T-helper 2 cell treated with Interferon-gamma antibody and Interleukin-4, amounts not matched to agents 5 μg/mL and 100 μg/mL, for 36 hours (primary cell): Measurements from ENCODE around the gene JMJD7.

Experiments
- DNase-seq: peaks from one replicate; pipeline ENCODE4 v3.0.0; 2021; ENCODE audit warnings: low spot score
- H3K27ac Mint-ChIP-seq: one replicate; pipeline ENCODE4 v1.8.0; 2021; ENCODE audit warnings: mild to moderate bottlenecking, mixed read lengths
- H3K27me3 Mint-ChIP-seq: one replicate; pipeline ENCODE4 v1.8.0; 2021; ENCODE audit warnings: low read depth, mixed read lengths
- H3K36me3 Mint-ChIP-seq: one replicate; pipeline ENCODE4 v1.8.0; 2021; ENCODE audit warnings: low read depth, mixed read lengths
- H3K4me1 Mint-ChIP-seq: one replicate; pipeline ENCODE4 v1.8.0; 2021; ENCODE audit warnings: low read depth, mixed read lengths
- H3K4me3 Mint-ChIP-seq: one replicate; pipeline ENCODE4 v1.8.0; 2022; ENCODE audit warnings: mild to moderate bottlenecking, moderate library complexity, mixed read lengths
- H3K9me3 Mint-ChIP-seq: one replicate; pipeline ENCODE4 v1.8.0; 2021; ENCODE audit warnings: mixed read lengths

JMJD7 gene

DNA sequence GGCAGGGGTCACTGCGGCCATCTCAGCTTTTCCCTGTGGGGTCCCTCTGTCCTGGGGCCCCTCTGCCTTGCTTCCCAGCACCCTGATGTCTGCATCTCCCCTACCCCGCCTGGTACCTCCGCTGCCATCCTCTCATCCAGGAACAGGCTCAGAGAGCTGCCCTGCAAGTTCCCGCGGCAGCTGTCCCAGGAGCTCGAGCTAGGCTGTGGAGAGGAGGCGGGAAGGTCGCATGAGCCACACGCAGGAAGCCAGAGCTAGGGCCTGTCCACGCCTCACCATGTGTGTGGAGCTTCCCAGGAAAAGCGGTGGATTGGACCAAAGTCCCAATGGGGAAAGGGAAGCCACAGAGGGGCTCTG is 23.3 kb downstream of the JMJD7 start:
- Mint-ChIP-seq H3K27ac (no peak overlapping the region), H3K36me3 (peaks cover 4% of the 10 kb centered on the region), H3K27me3 (no peaks in the 10 kb centered on the region), H3K4me1 (peaks cover 1% of the 10 kb centered on the region), H3K4me3 (no peak overlapping the region), H3K9me3 (no peaks in the 10 kb centered on the region)
- no peak for DNase-seq

DNA sequence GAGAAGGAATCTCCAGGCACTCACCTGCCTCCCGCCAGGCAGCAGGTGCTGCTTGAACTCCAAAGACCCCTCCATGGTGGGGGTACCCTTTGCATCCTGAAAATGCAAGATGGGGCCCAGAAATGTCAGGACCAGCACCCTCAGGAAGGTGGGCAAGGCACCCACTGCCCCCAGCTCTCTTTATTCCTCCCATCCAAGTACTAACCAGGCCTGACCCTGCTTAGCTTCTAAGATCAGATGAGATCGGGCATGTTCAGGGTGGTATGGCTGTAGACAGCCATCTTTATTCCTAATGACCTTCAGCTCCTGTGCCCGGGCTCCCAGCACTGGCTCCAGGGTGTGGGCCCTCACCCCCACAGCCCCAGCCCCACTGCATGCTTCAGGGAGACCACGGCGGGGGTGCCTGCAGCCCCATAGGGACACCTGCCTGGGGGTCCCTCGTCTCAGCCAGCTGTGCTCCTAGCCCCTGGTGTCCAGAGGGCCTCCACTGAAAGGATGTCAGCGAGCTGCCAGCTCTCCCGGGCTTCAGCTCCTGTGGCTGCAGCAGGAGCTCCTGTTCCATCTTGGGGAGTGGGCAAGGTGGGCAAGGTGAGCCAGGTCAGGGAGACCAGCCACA is 24.0 kb downstream of the JMJD7 start:
- Mint-ChIP-seq H3K4me1 (peaks cover 1% of the 10 kb centered on the region), H3K27me3 (no peaks in the 10 kb centered on the region), H3K4me3 (no peak overlapping the region), H3K9me3 (no peaks in the 10 kb centered on the region), H3K36me3 (peaks cover 4% of the 10 kb centered on the region), H3K27ac (no peak overlapping the region)
- no peak for DNase-seq

DNA sequence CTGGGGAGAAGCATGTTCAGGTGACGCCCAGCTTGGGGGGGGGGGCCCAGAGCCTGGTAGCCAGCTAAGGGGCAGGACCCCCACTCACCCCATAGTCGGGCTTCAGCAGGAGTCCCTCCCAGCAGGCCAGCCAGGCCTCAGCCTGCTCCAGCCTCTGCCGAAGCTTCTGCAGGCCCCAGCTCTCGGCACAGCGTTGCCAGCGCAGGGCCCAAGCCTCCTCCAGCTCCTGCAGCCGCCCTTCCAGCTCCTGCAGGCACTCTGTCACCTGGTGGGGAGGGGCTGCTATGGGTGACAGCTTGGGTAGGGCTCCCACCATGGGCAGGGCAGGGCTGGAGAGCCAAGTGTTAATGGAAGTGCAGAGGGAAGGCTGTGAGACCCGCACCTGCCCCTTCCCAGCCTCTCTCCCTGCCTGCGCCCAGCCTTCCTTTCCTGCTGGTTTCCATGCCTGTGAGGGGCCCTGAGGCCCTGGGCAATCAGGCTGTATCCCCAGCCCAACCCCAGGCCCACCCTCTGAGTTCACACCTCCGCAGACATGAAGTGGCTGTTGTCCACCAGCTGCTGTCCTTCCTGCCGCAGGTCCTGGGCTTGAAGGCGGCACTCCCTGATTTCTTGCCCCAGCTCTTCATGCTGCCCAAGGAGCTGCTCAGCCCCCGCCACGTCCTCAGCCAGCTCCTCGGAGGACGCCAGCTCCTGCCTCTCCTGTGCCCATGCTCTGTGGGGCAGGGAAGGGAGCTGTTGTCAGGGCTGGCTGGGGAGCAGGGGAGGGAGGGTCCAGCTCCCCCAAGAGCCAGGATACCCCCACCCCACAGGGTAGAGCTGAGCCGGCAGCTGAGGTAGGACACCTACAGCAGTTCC is 25.1 kb downstream of the JMJD7 start:
- Mint-ChIP-seq H3K4me1 (peaks cover 1% of the 10 kb centered on the region), H3K27me3 (no peaks in the 10 kb centered on the region), H3K9me3 (no peaks in the 10 kb centered on the region), H3K27ac (no peak overlapping the region), H3K36me3 (peaks cover 2% of the 10 kb centered on the region), H3K4me3 (no peak overlapping the region)
- no peak for DNase-seq

DNA sequence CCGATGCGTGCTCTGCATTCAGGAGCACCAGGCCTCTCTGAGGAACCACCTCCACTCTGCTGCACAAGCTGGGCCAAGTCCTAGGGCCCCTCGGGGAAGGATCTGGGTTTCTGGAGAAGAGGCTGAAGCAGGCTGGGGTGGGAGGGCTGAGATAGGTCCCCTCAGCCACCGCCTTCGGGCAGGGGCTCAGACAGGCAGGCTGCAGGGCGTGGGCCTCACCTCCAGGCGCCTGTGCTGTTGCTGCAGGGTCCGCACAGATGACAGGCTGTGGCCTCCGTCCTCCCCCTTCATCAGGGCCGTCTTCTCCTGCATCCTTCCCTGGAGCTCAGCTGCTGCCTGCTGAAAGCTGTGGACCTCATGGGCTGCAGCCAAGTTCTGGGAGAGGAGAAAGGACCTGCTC is 25.9 kb downstream of the JMJD7 start:
- no peak for DNase-seq
- Mint-ChIP-seq H3K4me3 (no peak overlapping the region), H3K36me3 (no peaks in the 10 kb centered on the region), H3K9me3 (no peaks in the 10 kb centered on the region), H3K4me1 (no peaks in the 10 kb centered on the region), H3K27me3 (no peaks in the 10 kb centered on the region), H3K27ac (no peak overlapping the region)

DNA sequence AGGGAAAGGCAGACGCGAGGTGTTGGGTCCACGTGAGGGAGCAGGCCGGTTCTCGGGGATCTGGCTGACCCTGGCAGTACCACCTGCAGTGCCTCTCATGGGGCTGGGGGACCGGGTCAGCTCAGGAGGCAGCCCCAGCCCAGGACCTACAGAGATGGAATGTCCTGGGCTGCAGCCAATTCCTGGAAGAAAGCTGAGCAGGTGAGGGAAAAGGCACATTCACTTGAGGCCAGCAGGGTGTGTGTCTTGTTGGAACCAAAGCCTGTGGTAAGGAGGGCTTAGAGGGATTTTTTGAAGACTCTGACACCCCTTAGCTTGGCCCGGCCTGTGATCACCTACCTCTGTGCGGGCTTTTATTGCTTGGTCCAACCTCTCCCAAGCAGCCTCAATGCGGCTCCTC is 26.6 kb downstream of the JMJD7 start:
- Mint-ChIP-seq H3K4me3 (no peak overlapping the region), H3K9me3 (no peaks in the 10 kb centered on the region), H3K27me3 (no peaks in the 10 kb centered on the region), H3K36me3 (no peaks in the 10 kb centered on the region), H3K4me1 (no peaks in the 10 kb centered on the region), H3K27ac (no peak overlapping the region)
- DNase-seq = no peak

DNA sequence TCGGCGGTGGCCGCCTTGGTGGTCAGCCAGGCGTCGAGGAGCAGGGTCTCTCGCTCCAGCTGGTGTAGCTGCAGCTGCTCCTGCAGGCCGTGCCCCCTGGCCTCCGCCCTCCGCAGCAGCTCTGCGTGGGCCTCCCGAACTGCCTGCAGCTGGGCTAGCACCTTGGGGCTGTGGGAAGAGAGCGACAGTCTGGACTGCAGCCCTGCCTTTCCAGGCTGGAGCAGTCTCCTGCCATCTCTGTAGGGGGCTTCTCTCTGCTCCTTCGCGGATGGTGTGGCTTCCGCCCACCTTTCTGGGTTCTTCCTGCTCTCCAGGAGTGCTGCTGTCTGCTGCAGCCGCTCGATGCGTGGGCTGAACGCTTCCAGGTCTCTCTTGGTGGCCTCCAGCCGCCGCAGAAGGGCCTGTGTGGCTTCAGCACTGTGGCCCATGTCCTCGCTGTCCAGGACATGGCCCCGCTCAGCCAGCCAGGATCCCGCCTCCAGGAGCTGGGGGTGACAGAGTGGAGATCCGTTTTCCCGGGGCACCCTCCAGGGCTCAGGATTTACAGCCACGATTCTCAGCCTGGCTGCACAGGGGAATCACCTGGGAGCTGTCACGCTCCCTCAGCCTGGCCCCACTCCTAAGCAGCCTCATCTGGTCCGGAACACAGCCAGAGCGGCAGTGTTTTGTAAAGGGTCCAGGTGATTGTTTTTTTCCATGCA is 27.5 kb downstream of the JMJD7 start:
- H3K4me1 Mint-ChIP-seq = peaks cover 5% of the 10 kb centered on the region
- no peak overlapping the region for H3K4me3 Mint-ChIP-seq
- no peaks in the 10 kb centered on the region for H3K27me3 Mint-ChIP-seq
- no peak overlapping the region for H3K27ac Mint-ChIP-seq
- no peak for DNase-seq
- H3K9me3 Mint-ChIP-seq = no peaks in the 10 kb centered on the region
- no peaks in the 10 kb centered on the region for H3K36me3 Mint-ChIP-seq

DNA sequence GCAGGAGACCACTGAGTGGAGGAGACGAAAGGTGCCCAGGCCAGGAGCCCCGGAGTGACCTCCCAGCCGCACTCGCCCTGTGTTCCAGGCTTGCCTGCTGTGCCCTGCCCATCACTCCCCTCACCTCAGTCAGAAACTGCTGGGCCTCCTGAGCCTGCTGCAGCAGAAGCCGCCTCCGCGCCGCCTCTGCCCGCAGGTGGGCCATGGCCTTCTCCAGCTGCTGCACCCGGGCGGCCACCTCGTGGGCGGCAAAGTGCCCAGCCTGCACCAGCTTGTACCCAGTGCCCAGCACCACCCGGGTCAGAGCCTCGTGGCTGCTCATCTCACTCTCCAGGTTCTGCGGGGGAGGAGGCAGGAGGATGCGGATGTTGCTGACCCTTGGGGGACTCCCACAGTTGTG is 28.4 kb downstream of the JMJD7 start:
- Mint-ChIP-seq H3K27me3 (no peaks in the 10 kb centered on the region), H3K4me3 (no peak overlapping the region), H3K9me3 (no peaks in the 10 kb centered on the region)

DNA sequence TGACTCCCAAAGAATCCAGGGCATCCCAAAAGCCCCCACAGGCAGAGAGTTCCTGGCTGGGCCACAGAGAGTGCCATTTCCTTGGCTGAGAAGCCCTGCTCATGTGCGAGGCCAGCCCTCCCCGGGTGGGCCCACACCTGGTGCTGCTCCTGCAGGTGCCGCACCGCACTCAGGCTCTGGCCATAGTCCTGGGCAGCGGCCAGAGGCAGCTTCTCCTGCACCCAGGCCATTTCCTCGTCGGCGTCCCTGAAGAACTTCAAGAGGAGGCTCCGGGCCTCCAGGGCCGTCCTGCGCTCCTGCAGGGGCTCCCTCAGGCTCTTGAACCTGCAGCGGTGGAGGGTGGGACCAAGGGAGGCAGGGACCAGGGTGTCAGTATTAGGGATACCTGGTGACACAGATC is 28.8 kb downstream of the JMJD7 start:
- no peak overlapping the region for H3K27ac Mint-ChIP-seq
- H3K4me1 Mint-ChIP-seq = peaks cover 5% of the 10 kb centered on the region
- H3K4me3 Mint-ChIP-seq = no peak overlapping the region
- no peaks in the 10 kb centered on the region for H3K27me3 Mint-ChIP-seq
- no peaks in the 10 kb centered on the region for H3K9me3 Mint-ChIP-seq
- DNase-seq = no peak
- no peaks in the 10 kb centered on the region for H3K36me3 Mint-ChIP-seq

More for the DNA sequence above, 28.4 kb downstream of the JMJD7 start:
- Mint-ChIP-seq H3K4me1 (peaks cover 5% of the 10 kb centered on the region), H3K36me3 (no peaks in the 10 kb centered on the region), H3K27ac (no peak overlapping the region)
- no peak for DNase-seq

DNA sequence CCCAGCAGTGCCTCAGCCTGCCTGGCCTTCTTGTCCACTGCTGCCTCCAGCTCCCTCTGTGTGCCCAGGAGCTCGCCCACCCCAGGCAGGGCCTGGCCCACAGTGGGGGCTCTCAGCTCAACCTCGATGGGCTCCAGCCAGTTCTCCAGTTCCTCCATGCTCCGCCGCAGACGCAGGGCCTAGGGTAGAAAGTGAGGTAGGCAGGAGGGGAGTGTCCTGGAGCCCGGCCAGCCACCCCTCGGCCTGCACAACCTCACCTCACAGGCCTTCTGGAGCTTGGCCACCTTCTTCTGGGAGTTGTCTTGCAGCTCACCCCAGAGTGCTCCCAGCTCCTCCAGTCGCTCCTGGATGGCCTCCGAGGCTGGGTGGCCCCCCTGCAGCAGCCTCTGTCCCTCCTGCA is 29.4 kb downstream of the JMJD7 start:
- Mint-ChIP-seq H3K36me3 (no peaks in the 10 kb centered on the region), H3K4me3 (no peak overlapping the region), H3K9me3 (no peaks in the 10 kb centered on the region), H3K27ac (no peak overlapping the region), H3K27me3 (no peaks in the 10 kb centered on the region), H3K4me1 (peaks cover 5% of the 10 kb centered on the region)
- no peak for DNase-seq

DNA sequence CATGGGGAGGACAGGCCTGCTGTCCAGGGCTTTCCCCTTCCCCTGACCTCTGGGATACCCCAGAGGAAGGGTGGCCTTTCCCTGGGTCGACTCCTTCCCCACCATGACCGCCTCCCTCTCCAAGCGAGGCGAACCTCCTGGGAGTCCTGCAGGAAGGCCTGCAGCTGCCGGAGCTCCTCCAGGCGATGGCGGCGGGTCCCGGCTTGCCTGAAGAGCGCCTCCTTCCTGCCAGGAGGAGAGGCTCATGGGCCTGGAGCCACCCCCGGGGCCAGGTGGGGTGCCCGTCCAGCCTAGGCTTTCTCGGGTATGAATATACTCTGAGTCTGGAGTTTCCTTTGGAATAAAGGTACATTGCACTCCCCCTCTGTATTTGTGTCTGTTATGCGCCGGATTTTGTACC is 30.9 kb downstream of the JMJD7 start:
- Mint-ChIP-seq H3K27me3 (peaks cover 3% of the 10 kb centered on the region), H3K4me3 (no peak overlapping the region), H3K4me1 (peaks cover 5% of the 10 kb centered on the region), H3K9me3 (no peaks in the 10 kb centered on the region), H3K36me3 (no peaks in the 10 kb centered on the region), H3K27ac (no peak overlapping the region)
- DNase-seq = no peak

DNA sequence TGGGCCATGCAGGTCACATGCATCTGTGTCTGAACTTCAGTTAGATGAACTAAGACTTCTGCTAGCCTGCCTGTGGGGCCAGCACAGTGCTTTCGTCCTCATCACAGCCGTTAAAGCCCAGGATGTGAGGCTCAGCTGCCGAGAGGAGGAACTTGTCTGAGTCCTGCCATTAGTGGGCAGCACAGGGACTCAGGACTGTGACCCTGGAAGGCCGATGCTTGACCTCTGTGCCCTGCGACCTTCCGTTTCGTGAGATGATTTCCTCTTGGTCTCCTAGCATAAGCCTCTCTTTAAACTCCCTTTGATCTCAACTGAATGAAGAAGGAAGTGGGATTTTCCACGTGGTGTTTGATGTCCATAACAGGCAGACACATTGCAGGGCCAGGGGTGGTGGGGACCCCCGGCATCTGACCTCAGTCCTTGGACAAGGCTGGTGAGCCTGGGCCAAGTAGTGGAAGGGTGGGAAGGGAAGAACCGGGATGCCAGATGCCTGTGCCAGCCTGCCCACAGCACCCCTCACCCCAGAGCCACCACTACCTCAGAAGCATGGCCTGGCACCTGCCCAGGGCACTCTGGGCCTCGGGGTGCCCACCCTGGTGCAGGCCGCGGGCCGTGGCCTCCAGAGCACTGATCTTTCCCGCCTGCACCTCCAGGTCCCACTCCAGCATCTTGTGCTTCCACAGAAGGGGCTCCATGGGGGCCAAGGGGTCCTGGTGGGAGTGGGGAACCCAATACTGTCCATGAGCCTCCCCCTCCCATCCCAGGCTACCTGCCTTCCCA is 32.3 kb downstream of the JMJD7 start:
- Mint-ChIP-seq H3K9me3 (no peaks in the 10 kb centered on the region), H3K4me1 (peaks cover 5% of the 10 kb centered on the region), H3K27ac (no peak overlapping the region), H3K27me3 (peaks cover 3% of the 10 kb centered on the region), H3K36me3 (no peaks in the 10 kb centered on the region), H3K4me3 (no peak overlapping the region)
- DNase-seq = no peak

DNA sequence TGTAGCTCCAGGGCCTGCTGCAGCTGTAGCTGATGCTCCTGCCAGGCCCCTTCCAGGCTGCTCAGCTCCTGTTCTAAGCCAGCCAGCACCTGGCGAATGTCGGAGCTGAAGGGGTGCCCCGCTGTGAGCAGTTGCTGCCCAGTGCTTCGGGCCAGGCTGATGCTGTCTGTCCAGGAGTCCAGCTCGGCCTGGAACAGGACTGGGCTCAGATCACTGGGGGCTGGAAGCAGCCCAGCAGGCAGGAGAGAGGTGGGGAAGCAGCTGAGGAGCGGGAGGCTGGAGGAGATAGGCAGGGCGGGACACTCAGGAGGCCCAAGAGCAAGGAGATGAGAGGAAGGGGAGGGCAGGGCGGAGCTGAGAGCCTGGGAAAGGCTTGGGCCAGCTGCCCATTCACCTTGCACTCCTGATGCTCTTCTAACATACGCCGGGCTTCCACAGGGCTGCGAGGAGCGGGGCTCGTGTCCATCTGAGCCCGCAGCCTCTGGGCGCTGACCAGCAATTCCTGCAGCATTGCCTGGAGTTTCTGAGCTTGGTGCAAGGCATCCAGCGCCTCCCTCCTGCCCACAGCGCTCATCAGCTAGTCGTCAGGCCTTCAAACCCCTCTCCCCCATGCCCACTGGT is 34.0 kb downstream of the JMJD7 start:
- Mint-ChIP-seq H3K4me3 (no peak overlapping the region), H3K36me3 (no peaks in the 10 kb centered on the region), H3K27ac (no peak overlapping the region), H3K4me1 (peaks cover 5% of the 10 kb centered on the region), H3K27me3 (peaks cover 3% of the 10 kb centered on the region), H3K9me3 (no peaks in the 10 kb centered on the region)
- no peak for DNase-seq

DNA sequence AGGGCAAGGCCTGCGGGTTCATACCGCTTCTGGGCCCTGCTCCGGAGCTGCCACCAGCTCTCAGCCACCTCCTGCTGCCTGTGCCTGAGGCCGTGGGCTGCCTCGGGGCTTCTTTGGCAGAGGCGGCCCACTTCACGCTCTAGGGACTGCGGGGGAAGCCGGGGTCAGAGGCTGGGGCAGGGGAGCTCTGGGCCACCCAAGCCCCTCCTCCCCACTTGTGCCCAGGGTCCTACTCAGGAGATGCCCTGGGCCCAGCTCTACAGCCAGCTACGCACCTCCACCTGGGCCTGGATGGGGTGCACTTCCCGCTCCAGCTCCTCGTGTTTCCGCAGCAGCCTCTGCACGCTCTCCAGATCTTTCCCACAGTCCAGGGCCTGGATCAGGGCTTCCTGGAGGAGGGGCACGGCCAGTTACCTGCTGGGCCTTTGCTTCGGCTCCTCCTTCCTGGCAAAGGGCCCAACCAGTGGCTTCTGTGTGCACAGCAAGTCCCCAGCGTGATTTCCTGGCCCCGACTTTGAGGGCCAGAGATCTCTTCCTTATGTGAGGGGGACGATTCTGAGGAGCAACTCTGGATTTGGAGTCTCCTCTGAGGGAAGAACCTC is 34.7 kb downstream of the JMJD7 start:
- Mint-ChIP-seq H3K4me3 (no peak overlapping the region), H3K36me3 (no peaks in the 10 kb centered on the region), H3K27ac (no peak overlapping the region), H3K4me1 (peaks cover 5% of the 10 kb centered on the region), H3K9me3 (no peaks in the 10 kb centered on the region), H3K27me3 (peaks cover 3% of the 10 kb centered on the region)
- DNase-seq = no peak
